Measurements from ENCODE around the gene MLX. TPM values are rescaled to one million over a fixed set of nuclear protein-coding genes. Genes with fewer than 3 reads are reported as not detected.

Gene MLX
- total and polyA plus RNA-seq, 10 of the 15 experiments (the other 5 are each of a cell fraction or from before 2014, with no cell fraction given), result 34.4 to 65.0 (median 44.4) TPM

DNA sequence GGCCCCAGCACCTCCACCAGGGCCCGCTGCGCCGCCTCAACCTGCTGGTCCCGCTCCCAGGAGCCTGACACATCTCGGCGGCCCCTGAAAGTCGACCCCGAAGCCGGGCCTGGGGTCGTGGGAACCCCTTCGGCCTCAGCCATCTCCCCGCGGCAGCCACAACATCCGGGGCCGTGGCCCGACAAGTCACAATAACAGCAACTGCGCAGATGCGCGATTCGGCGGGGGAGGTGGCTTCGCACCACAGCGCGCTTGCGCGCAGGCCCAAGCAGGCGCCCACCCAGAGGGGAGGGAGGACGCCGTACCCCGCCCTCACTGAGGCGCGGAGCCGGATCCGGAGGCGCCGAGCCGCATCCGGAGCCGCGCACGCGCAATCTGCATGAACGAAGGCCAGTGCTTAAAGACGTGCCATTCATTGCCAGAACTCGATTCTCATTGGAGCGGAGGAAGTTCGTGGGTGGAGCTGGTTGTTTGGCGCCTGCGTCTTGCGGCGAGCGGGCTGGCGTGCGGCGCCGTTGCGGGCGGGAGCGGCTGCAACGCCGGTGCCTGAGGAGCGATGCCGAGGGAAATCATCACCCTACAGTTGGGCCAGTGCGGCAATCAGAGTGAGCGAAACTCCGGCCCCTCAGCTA lies 42.4 kb downstream of the MLX start, which contains the start of the genes RETREG3 and TUBG1 (continued):
- TF ChIP-seq HDAC6 (IDR thresholded peaks at IDR 0.05; ENCODE audit: unreplicated experiment), result no peak
- no peak; the same call in 1 of the 2 replicates for TF ChIP-seq RFX5 (IDR thresholded peaks at IDR 0.05; ENCODE audit: low read depth, low read length)
- TF ChIP-seq MYB (IDR thresholded peaks at IDR 0.05; ENCODE audit: borderline replicate concordance, low read depth, low read length), result no peak
- no peak for TF ChIP-seq ZNF384 (IDR thresholded peaks at IDR 0.05; ENCODE audit: borderline replicate concordance, low read depth, low read length)
- TF ChIP-seq ZBED1 (IDR thresholded peaks at IDR 0.05; ENCODE audit: borderline replicate concordance), result no peak
- no peak for TF ChIP-seq CEBPB (IDR thresholded peaks at IDR 0.05; ENCODE audit: borderline replicate concordance in 1 of 2, low read depth in 2 of 2, low read length in 2 of 2)
- TF ChIP-seq, protein P1, sequence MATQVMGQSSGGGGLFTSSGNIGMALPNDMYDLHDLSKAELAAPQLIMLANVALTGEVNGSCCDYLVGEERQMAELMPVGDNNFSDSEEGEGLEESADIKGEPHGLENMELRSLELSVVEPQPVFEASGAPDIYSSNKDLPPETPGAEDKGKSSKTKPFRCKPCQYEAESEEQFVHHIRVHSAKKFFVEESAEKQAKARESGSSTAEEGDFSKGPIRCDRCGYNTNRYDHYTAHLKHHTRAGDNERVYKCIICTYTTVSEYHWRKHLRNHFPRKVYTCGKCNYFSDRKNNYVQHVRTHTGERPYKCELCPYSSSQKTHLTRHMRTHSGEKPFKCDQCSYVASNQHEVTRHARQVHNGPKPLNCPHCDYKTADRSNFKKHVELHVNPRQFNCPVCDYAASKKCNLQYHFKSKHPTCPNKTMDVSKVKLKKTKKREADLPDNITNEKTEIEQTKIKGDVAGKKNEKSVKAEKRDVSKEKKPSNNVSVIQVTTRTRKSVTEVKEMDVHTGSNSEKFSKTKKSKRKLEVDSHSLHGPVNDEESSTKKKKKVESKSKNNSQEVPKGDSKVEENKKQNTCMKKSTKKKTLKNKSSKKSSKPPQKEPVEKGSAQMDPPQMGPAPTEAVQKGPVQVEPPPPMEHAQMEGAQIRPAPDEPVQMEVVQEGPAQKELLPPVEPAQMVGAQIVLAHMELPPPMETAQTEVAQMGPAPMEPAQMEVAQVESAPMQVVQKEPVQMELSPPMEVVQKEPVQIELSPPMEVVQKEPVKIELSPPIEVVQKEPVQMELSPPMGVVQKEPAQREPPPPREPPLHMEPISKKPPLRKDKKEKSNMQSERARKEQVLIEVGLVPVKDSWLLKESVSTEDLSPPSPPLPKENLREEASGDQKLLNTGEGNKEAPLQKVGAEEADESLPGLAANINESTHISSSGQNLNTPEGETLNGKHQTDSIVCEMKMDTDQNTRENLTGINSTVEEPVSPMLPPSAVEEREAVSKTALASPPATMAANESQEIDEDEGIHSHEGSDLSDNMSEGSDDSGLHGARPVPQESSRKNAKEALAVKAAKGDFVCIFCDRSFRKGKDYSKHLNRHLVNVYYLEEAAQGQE (IDR thresholded peaks at IDR 0.05; ENCODE audit: low read depth, low read length), result no peak
- TF ChIP-seq TCF3 (IDR thresholded peaks at IDR 0.05; ENCODE audit: borderline replicate concordance, insufficient read depth, low read depth, low read length), result 0 out of 2 replicates have a peak, but pooled peaks have one; percentile 20
